SU-DHL-6 (cell line): ENCODE measurements around the gene ZSWIM4.
A peak's percentile ranks its signal among the peaks of the same experiment; 100 is the strongest.

Experiments used
- H2AFZ ChIP-seq: fragments of 200-600 bp; sonication (generic); 2 replicates; pipeline ENCODE4 v1.6.1; 2014; ENCODE audit warnings: low read depth, mild to moderate bottlenecking, moderate library complexity, mixed read lengths, antibody characterized with exemption, low read length; ENCODE audit not compliant: severe bottlenecking
- H3F3A ChIP-seq: fragments of 200-600 bp; shearing (Covaris generic); 2 replicates; pipeline ENCODE4 v1.6.0; 2016; ENCODE audit warnings: antibody characterized with exemption, mild to moderate bottlenecking; ENCODE audit not compliant: insufficient read depth
- H3K27ac ChIP-seq: fragments of 200-600 bp; sonication (generic); 2 replicates; pipeline ENCODE4 v1.5.1; 2016; ENCODE audit warnings: low read depth, mild to moderate bottlenecking, low read length, moderate library complexity, mixed read lengths
- H3K27me3 ChIP-seq: fragments of 200-600 bp; sonication (generic), shearing (Covaris generic); 2 replicates; pipeline ENCODE4 v1.6.0; 2014; ENCODE audit warnings: mild to moderate bottlenecking, low read length
- H3K36me3 ChIP-seq: fragments of 200-600 bp; sonication (generic); 2 replicates; pipeline ENCODE4 v1.6.1; 2014; ENCODE audit warnings: mild to moderate bottlenecking, low read length, mixed read lengths
- H3K4me2 ChIP-seq: fragments of 300-600, 200-600 bp; shearing (Covaris generic), sonication (generic); 2 replicates; pipeline ENCODE4 v1.6.0; 2014; ENCODE audit warnings: low read length, low read depth, mild to moderate bottlenecking; ENCODE audit not compliant: poor library complexity, severe bottlenecking
- H3K4me3 ChIP-seq: fragments of 200-600 bp; sonication (generic); 2 replicates; pipeline ENCODE4 v1.5.1; 2014; ENCODE audit warnings: antibody characterized with exemption, low read length, mild to moderate bottlenecking, mixed read lengths; ENCODE audit not compliant: insufficient read depth, poor library complexity, severe bottlenecking
- H3K79me2 ChIP-seq: fragments of 200-600 bp; sonication (generic); 2 replicates; pipeline ENCODE4 v1.6.1; 2014; ENCODE audit warnings: mild to moderate bottlenecking, low read length, moderate library complexity; ENCODE audit not compliant: insufficient read depth
- H3K9ac ChIP-seq: fragments of 200-600 bp; sonication (generic); 2 replicates; pipeline ENCODE4 v1.7.0; 2014; ENCODE audit warnings: mild to moderate bottlenecking, low read length
- H3K9me2 ChIP-seq: fragments of 200-600 bp; sonication (generic); replicated peaks from 2 replicates; pipeline ENCODE4 v1.6.1; 2014; ENCODE audit warnings: low read length; ENCODE audit not compliant: insufficient read depth
- H3K9me3 ChIP-seq: fragments of 200-600 bp; sonication (generic); 2 replicates; pipeline ENCODE4 v1.6.1; 2014; ENCODE audit warnings: low read length, mixed read lengths; ENCODE audit not compliant: insufficient read depth
- H4K20me1 ChIP-seq: fragments of 200-600 bp; sonication (generic); 2 replicates; pipeline ENCODE4 v1.6.1; 2014; ENCODE audit warnings: low read depth, mild to moderate bottlenecking, antibody characterized with exemption, low read length, moderate library complexity, mixed read lengths
- CTCF ChIP-seq: fragments of 200-600 bp; sonication (generic); IDR thresholded peaks from one replicate; pipeline ENCODE4 v1.5.1; 2017; ENCODE audit warnings: antibody characterized with exemption, mild to moderate bottlenecking, low read length, moderate library complexity; ENCODE audit not compliant: insufficient read depth, poor library complexity, severe bottlenecking
- EZH2phosphoT487 ChIP-seq: fragments of 200-600 bp; sonication (generic), shearing (Covaris generic); conservative IDR thresholded peaks from 2 replicates; pipeline ENCODE4 v1.6.1; 2018; ENCODE audit warnings: mild to moderate bottlenecking, antibody characterized with exemption, low read length, moderate library complexity, mixed read lengths

The ZSWIM4 gene

DNA sequence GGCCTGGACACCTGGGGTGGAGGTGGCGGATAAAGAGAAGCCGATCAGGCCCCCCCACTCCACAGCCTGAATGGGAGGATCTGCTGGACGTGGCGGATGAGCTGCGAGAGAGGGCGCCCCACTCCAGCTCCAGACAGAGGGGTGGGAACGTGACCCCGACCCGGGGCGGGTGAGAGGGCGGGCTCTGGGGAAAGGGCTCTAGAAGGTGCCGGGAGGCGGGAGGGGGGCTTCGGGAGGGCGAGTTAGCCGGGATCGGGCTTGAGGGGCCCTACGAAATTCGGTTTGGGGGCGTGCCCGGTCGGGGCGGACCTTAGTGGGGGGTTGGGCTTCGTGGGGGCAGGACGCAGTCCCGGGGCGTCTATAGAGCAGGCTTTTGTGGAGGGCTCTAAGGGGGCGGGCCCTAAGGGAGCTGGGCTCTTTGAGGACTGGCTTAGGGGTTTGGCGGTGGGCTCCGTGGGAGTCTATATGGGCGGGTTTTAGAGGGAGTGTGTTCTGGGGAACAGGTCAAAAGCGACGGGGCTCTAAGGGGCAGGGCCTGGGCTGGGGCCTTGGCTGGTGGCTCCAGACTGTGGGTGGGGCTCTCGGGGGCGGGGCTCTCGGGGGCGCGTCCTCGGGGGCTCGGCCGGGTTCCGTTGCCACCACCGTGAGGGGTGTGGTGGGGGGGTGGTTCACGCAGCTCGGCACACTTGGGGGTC is 77.6 kb downstream of the ZSWIM4 start:
- H3F3A ChIP-seq = no peaks in the 10 kb centered on the region
- H3K9me2 ChIP-seq = no peaks in the 10 kb centered on the region
- TF ChIP-seq CTCF (peak; percentile 39), EZH2phosphoT487 (no peak)
- no peaks in the 10 kb centered on the region for H3K79me2 ChIP-seq
- H3K4me3 ChIP-seq = peak overlapping the region; percentile 34
- no peaks in the 10 kb centered on the region for H3K36me3 ChIP-seq
- no peaks in the 10 kb centered on the region for H3K9me3 ChIP-seq
- H4K20me1 ChIP-seq = no peaks in the 10 kb centered on the region
- H2AFZ ChIP-seq = peak overlapping the region; percentile 69
- peak overlapping the region; percentile 30 for H3K9ac ChIP-seq
- H3K4me2 ChIP-seq = peak overlapping the region; percentile 63
- H3K27ac ChIP-seq = no peak overlapping the region
- H3K27me3 ChIP-seq = no peaks in the 10 kb centered on the region

GRCh38 chr19:13873834-13874515 is 78.7 kb downstream of the ZSWIM4 start:
- H3K27ac ChIP-seq = no peak overlapping the region
- H3K79me2 ChIP-seq = no peaks in the 10 kb centered on the region
- H3K9me2 ChIP-seq = no peaks in the 10 kb centered on the region
- no peak overlapping the region for H2AFZ ChIP-seq
- H3K9me3 ChIP-seq = no peaks in the 10 kb centered on the region
- no peaks in the 10 kb centered on the region for H4K20me1 ChIP-seq
- H3K9ac ChIP-seq = no peak overlapping the region
- H3K36me3 ChIP-seq = no peaks in the 10 kb centered on the region
- H3F3A ChIP-seq = no peaks in the 10 kb centered on the region
- no peak for TF ChIP-seq EZH2phosphoT487
- TF ChIP-seq CTCF = no peak
- H3K27me3 ChIP-seq = no peaks in the 10 kb centered on the region
- no peak overlapping the region for H3K4me2 ChIP-seq
- H3K4me3 ChIP-seq = no peak overlapping the region

GRCh38 chr19:13875824-13876223 is 80.6 kb downstream of the ZSWIM4 start:
- TF ChIP-seq EZH2phosphoT487 (no peak), CTCF (no peak)
- no peak overlapping the region for H3K27ac ChIP-seq
- H3K36me3 ChIP-seq = no peaks in the 10 kb centered on the region
- no peak overlapping the region for H3K4me3 ChIP-seq
- H3K4me2 ChIP-seq = no peak overlapping the region
- H3F3A ChIP-seq = no peaks in the 10 kb centered on the region
- no peak overlapping the region for H2AFZ ChIP-seq
- H4K20me1 ChIP-seq = no peaks in the 10 kb centered on the region
- H3K9ac ChIP-seq = no peak overlapping the region
- no peaks in the 10 kb centered on the region for H3K9me2 ChIP-seq
- no peaks in the 10 kb centered on the region for H3K9me3 ChIP-seq
- no peaks in the 10 kb centered on the region for H3K27me3 ChIP-seq
- H3K79me2 ChIP-seq = no peaks in the 10 kb centered on the region
